Common myeloid progenitor, CD34-positive (primary cell): ENCODE results near the gene PCDH9.
A peak's percentile ranks its signal among the peaks of the same experiment; 100 is the strongest.

Source experiments
- CTCF ChIA-PET: fragments of 350-600 bp; sonication (Branson Sonifier 250); formaldehyde crosslinking; loops from one replicate; lab custom pipeline; 2021; ENCODE audit warnings: antibody characterized with exemption; lab: Charles Lee
- POLR2A ChIA-PET: fragments of 350-600 bp; sonication (Branson Sonifier 250); formaldehyde crosslinking; loops from one replicate; lab custom pipeline; 2021; ENCODE audit warnings: antibody characterized with exemption; lab: Charles Lee
- DNase-seq, 3 donors: peaks; one replicate each; pipeline versions ENCODE4 v3.0.0 to v3.0.0-alpha.2; 2013
- H3K27ac ChIP-seq, 2 experiments: 1 replicate in 1 of 2; 2 replicates in 1 of 2; pipeline ENCODE4 v1.7.0; 2013; ENCODE audit warnings: inconsistent platforms in 2 of 2, low read length in 2 of 2, mild to moderate bottlenecking in 2 of 2, low read depth in 1 of 2, moderate library complexity in 1 of 2; ENCODE audit not compliant: severe bottlenecking in 2 of 2, insufficient read depth in 1 of 2, poor library complexity in 1 of 2
- H3K27me3 ChIP-seq, 5 experiments: replicated peaks in 2 of 5; 1 replicate in 3 of 5; 2 replicates in 2 of 5; pipeline versions ENCODE4 v1.6.1 to v1.7.0; 2013; ENCODE audit warnings: low read length in 4 of 5, mild to moderate bottlenecking in 2 of 5, moderate library complexity in 2 of 5, inconsistent platforms in 1 of 5; ENCODE audit not compliant: insufficient read depth in 5 of 5, control insufficient read depth in 4 of 5
- H3K36me3 ChIP-seq, 4 experiments: 1 replicate in 2 of 4; 2 replicates in 2 of 4; pipeline versions ENCODE4 v1.6.1 to v1.7.0; 2013; ENCODE audit warnings: low read length in 3 of 4, control low read depth in 1 of 4, mild to moderate bottlenecking in 1 of 4; ENCODE audit not compliant: control insufficient read depth in 4 of 4, insufficient read depth in 4 of 4
- H3K4me1 ChIP-seq, 4 experiments: 1 replicate in 3 of 4; 2 replicates in 1 of 4; pipeline versions ENCODE4 v1.6.1 to v1.7.1; 2013; ENCODE audit warnings: low read length in 3 of 4, mild to moderate bottlenecking in 3 of 4, control low read depth in 1 of 4, inconsistent platforms in 1 of 4, moderate library complexity in 1 of 4; ENCODE audit not compliant: control insufficient read depth in 4 of 4, insufficient read depth in 4 of 4; ENCODE audit errors: control extremely low read depth in 1 of 4
- H3K4me3 ChIP-seq, 7 experiments: 1 replicate in 4 of 7; 2 replicates in 3 of 7; pipeline versions ENCODE4 v1.5.1 to v1.7.0; 2013; ENCODE audit warnings: mild to moderate bottlenecking in 7 of 7, low read length in 6 of 7, moderate library complexity in 6 of 7, inconsistent platforms in 2 of 7, low read depth in 2 of 7, control low read depth in 1 of 7; ENCODE audit not compliant: insufficient read depth in 4 of 7, control insufficient read depth in 1 of 7; ENCODE audit errors: extremely low read depth in 1 of 7
- H3K9me3 ChIP-seq, 5 experiments: 1 replicate in 4 of 5; 2 replicates in 1 of 5; pipeline versions ENCODE4 v1.6.1 to v1.7.1; 2013; ENCODE audit warnings: low read length in 4 of 5, mild to moderate bottlenecking in 2 of 5, inconsistent platforms in 1 of 5, low read depth in 1 of 5, moderate library complexity in 1 of 5; ENCODE audit not compliant: control insufficient read depth in 4 of 5, insufficient read depth in 2 of 5; ENCODE audit errors: control extremely low read depth in 1 of 5
- WGBS: methylation state at CpG from one replicate; pipeline ENCODE4 v1.1.5; 2013; ENCODE audit not compliant: insufficient coverage; 5-methylcytosine and 5-hydroxymethylcytosine counted together

The PCDH9 gene

GRCh38 chr13:66937423-66937822 is 292.7 kb downstream of the PCDH9 start:
- H3K27me3 ChIP-seq: no peaks in the 10 kb centered on the region
- no peaks in the 10 kb centered on the region for H3K36me3 ChIP-seq
- H3K4me1 ChIP-seq: no peaks in the 10 kb centered on the region
- H3K4me3 ChIP-seq: no peak overlapping the region
- H3K27ac ChIP-seq: no peak overlapping the region
- POLR2A ChIA-PET: no interaction called here
- H3K9me3 ChIP-seq: no peaks in the 10 kb centered on the region
- CTCF ChIA-PET: no interaction called here
- DNase-seq: no peak
- 100% methylated on average over 5 of the region's 5 CpGs for WGBS

GRCh38 chr13:66933994-66934393 is 296.1 kb downstream of the PCDH9 start:
- ChIA-PET POLR2A (no interaction called here), CTCF (interaction anchor here (0.6 kb wide), 1 partner anchor 645 kb away, joined by 3 read pairs; no protein-coding TSS in a partner anchor)
- H3K36me3 ChIP-seq: no peaks in the 10 kb centered on the region
- no peak overlapping the region for H3K27ac ChIP-seq
- peak in 2 of 3 donors; percentile 44 to 56 for DNase-seq
- H3K9me3 ChIP-seq: no peaks in the 10 kb centered on the region
- WGBS: 97% methylated on average over 6 of the region's 7 CpGs
- H3K4me1 ChIP-seq: no peaks in the 10 kb centered on the region
- no peaks in the 10 kb centered on the region for H3K27me3 ChIP-seq
- H3K4me3 ChIP-seq: no peak overlapping the region

- H3K4me1 ChIP-seq: no peaks in the 10 kb centered on the region
- ChIA-PET CTCF (interaction anchor here (0.6 kb wide), 1 partner anchor 646 kb away, joined by 3 read pairs; no protein-coding TSS in a partner anchor), POLR2A (no interaction called here)
- no peaks in the 10 kb centered on the region for H3K9me3 ChIP-seq
- no CpG with 5 or more reads among the region's 3 CpGs for WGBS
- H3K27ac ChIP-seq: no peak overlapping the region
- DNase-seq: no peak
- H3K36me3 ChIP-seq: no peaks in the 10 kb centered on the region
- no peaks in the 10 kb centered on the region for H3K27me3 ChIP-seq
- H3K4me3 ChIP-seq: no peak overlapping the region
These were observed 296.6 kb downstream of the PCDH9 start for GRCh38 chr13:66933527-66933926.

GRCh38 chr13:66927562-66927961 is 302.6 kb downstream of the PCDH9 start:
- H3K9me3 ChIP-seq: no peaks in the 10 kb centered on the region
- no peaks in the 10 kb centered on the region for H3K4me1 ChIP-seq
- no peaks in the 10 kb centered on the region for H3K36me3 ChIP-seq
- H3K4me3 ChIP-seq: no peak overlapping the region
- ChIA-PET CTCF (no interaction called here), POLR2A (no interaction called here)
- H3K27me3 ChIP-seq: no peaks in the 10 kb centered on the region
- DNase-seq: no peak
- H3K27ac ChIP-seq: no peak overlapping the region

GRCh38 chr13:66926851-66927524 is 303.1 kb downstream of the PCDH9 start:
- ChIA-PET POLR2A (no interaction called here), CTCF (no interaction called here)
- Histone ChIP-seq H3K27me3 (no peaks in the 10 kb centered on the region), H3K9me3 (no peaks in the 10 kb centered on the region), H3K27ac (no peak overlapping the region), H3K4me3 (no peak overlapping the region), H3K4me1 (no peaks in the 10 kb centered on the region), H3K36me3 (no peaks in the 10 kb centered on the region)
- DNase-seq: no peak
- WGBS: 100% methylated on average over 4 of the region's 6 CpGs

- no peaks in the 10 kb centered on the region for H3K36me3 ChIP-seq
- CTCF ChIA-PET: no interaction called here
- WGBS: 100% methylated on average over 1 of the region's 4 CpGs
These were observed 303.8 kb downstream of the PCDH9 start for GRCh38 chr13:66926200-66926850.

GRCh38 chr13:66922444-66922843 is 307.7 kb downstream of the PCDH9 start:
- Histone ChIP-seq H3K4me3 (no peak overlapping the region), H3K9me3 (no peaks in the 10 kb centered on the region), H3K27ac (no peak overlapping the region), H3K27me3 (no peaks in the 10 kb centered on the region), H3K36me3 (no peaks in the 10 kb centered on the region), H3K4me1 (no peaks in the 10 kb centered on the region)
- no peak for DNase-seq
- POLR2A ChIA-PET: no interaction called here
- CTCF ChIA-PET: no interaction called here
- no CpG with 5 or more reads among the region's 1 CpG for WGBS

More at GRCh38 chr13:66926200-66926850, 303.8 kb downstream of the PCDH9 start:
- Histone ChIP-seq H3K4me3 (no peak overlapping the region), H3K27ac (no peak overlapping the region), H3K27me3 (no peaks in the 10 kb centered on the region), H3K4me1 (no peaks in the 10 kb centered on the region), H3K9me3 (no peaks in the 10 kb centered on the region)
- POLR2A ChIA-PET: no interaction called here
- DNase-seq: no peak
